ENCODE data around the gene RASSF8.

DNA sequence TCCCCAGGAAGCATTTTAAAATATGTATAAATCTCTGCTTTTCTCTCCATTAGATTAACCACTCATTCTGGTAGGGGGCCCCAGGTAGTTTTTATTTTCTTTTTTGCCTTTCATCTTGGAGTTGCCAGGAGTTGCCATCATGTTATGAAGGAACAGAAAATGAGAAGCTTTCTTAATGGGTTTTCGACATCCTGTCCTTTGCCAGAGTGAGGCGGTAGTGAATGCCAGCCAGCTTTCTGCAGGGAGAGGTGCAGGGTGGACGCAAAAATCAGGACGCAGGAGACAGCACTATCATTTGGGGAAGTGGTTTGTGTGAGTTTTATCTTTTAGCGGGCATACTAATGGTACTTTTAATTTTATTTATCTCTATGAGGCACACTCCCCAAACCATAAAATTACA, 1.7 kb downstream of the RASSF8 start:
- TF ChIP-seq, protein P1, sequence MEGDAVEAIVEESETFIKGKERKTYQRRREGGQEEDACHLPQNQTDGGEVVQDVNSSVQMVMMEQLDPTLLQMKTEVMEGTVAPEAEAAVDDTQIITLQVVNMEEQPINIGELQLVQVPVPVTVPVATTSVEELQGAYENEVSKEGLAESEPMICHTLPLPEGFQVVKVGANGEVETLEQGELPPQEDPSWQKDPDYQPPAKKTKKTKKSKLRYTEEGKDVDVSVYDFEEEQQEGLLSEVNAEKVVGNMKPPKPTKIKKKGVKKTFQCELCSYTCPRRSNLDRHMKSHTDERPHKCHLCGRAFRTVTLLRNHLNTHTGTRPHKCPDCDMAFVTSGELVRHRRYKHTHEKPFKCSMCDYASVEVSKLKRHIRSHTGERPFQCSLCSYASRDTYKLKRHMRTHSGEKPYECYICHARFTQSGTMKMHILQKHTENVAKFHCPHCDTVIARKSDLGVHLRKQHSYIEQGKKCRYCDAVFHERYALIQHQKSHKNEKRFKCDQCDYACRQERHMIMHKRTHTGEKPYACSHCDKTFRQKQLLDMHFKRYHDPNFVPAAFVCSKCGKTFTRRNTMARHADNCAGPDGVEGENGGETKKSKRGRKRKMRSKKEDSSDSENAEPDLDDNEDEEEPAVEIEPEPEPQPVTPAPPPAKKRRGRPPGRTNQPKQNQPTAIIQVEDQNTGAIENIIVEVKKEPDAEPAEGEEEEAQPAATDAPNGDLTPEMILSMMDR (IDR thresholded peaks at IDR 0.05): no peak
- no peak for TF ChIP-seq POLR2A (IDR thresholded peaks at IDR 0.05)

All from esophagus squamous epithelium (tissue), 4 donors.